GM23338 (cell line): ENCODE data around the gene GBF1. TPM values are rescaled to one million over a fixed set of nuclear protein-coding genes. Genes with fewer than 3 reads are reported as not detected.

ENCODE experiments used
- ATAC-seq: fragments of 200-7000 bp; cut with Tn5 transposase; 3 replicates; pipeline ENCODE4 v1.9.1; 2020
- DNase-seq: peaks from one replicate; pipeline ENCODE4 v3.0.0-alpha.2; 2015; ENCODE audit warnings: low spot score
- H2AFZ ChIP-seq: fragments of 200-600 bp; sonication (generic); 2 replicates; pipeline ENCODE4 v1.8.0; 2016; ENCODE audit warnings: antibody characterized with exemption, mild to moderate bottlenecking, moderate library complexity
- H3F3A ChIP-seq: fragments of 200-600 bp; sonication (generic); replicated peaks from 2 replicates; pipeline ENCODE4 v1.8.0; 2017; ENCODE audit warnings: antibody characterized with exemption, mixed run types, low read depth
- H3K27ac ChIP-seq: fragments of 200-600 bp; sonication (generic); 2 replicates; pipeline ENCODE4 v1.6.1; 2016; ENCODE audit warnings: low read depth
- H3K27me3 ChIP-seq: fragments of 200-600 bp; sonication (generic); 2 replicates; pipeline ENCODE4 v1.8.0; 2016; ENCODE audit warnings: mild to moderate bottlenecking, mixed run types, moderate library complexity; ENCODE audit not compliant: insufficient read depth
- H3K36me3 ChIP-seq: fragments of 200-600 bp; sonication (generic); 2 replicates; pipeline ENCODE4 v1.8.0; 2016; ENCODE audit warnings: mild to moderate bottlenecking; ENCODE audit not compliant: insufficient read depth
- H3K4me1 ChIP-seq: fragments of 200-600 bp; sonication (generic); 2 replicates; pipeline ENCODE4 v1.8.0; 2016; ENCODE audit warnings: mild to moderate bottlenecking, moderate library complexity; ENCODE audit not compliant: insufficient read depth
- H3K4me2 ChIP-seq: fragments of 200-600 bp; sonication (generic); 2 replicates; pipeline ENCODE4 v1.7.1; 2017; ENCODE audit warnings: mixed run types
- H3K4me3 ChIP-seq: fragments of 200-600 bp; sonication (generic); 2 replicates; pipeline ENCODE4 v1.6.1; 2016; ENCODE audit warnings: mixed run types
- H3K79me2 ChIP-seq: fragments of 200-600 bp; sonication (generic); replicated peaks from 2 replicates; pipeline ENCODE4 v1.8.0; 2017; ENCODE audit warnings: mild to moderate bottlenecking; ENCODE audit not compliant: insufficient read depth
- H3K9me2 ChIP-seq: fragments of 200-600 bp; sonication (generic); 2 replicates; pipeline ENCODE4 v1.8.0; 2017; ENCODE audit not compliant: insufficient read depth
- H4K20me1 ChIP-seq: fragments of 200-600 bp; sonication (generic); replicated peaks from 2 replicates; pipeline ENCODE4 v1.8.0; 2017; ENCODE audit warnings: mild to moderate bottlenecking; ENCODE audit not compliant: insufficient read depth
- H3K27ac Mint-ChIP-seq: 2 replicates; pipeline ENCODE4 v1.8.0; 2020; ENCODE audit warnings: inconsistent platforms, mild to moderate bottlenecking, moderate library complexity, mixed read lengths
- H3K27me3 Mint-ChIP-seq: 3 replicates; pipeline ENCODE4 v1.8.0; 2022; ENCODE audit warnings: low read depth, mild to moderate bottlenecking, moderate library complexity, mixed read lengths, inconsistent platforms; ENCODE audit not compliant: insufficient read depth, poor library complexity
- H3K36me3 Mint-ChIP-seq: 3 replicates; pipeline ENCODE4 v1.8.0; 2021; ENCODE audit warnings: low read depth, mild to moderate bottlenecking, inconsistent platforms, moderate library complexity, mixed read lengths
- H3K4me1 Mint-ChIP-seq: 3 replicates; pipeline ENCODE4 v1.8.0; 2020; ENCODE audit warnings: mild to moderate bottlenecking, inconsistent platforms, mixed read lengths
- H3K4me3 Mint-ChIP-seq: 3 replicates; pipeline ENCODE4 v1.8.0; 2021; ENCODE audit warnings: moderate library complexity, mild to moderate bottlenecking, inconsistent platforms, mixed read lengths
- H3K9me3 Mint-ChIP-seq: 3 replicates; pipeline ENCODE4 v1.8.0; 2020; ENCODE audit warnings: moderate library complexity, mild to moderate bottlenecking, inconsistent platforms, mixed read lengths
- CREB1 ChIP-seq: fragments of 250-450 bp; sonication (Bioruptor Pico); IDR thresholded peaks from 2 replicates; pipeline ENCODE4 v1.5.0; 2020; ENCODE audit warnings: low read depth, mild to moderate bottlenecking, moderate library complexity
- EZH2 ChIP-seq: fragments of 200-600 bp; sonication (generic); IDR thresholded peaks from one replicate; pipeline ENCODE4 v1.8.0; 2017; ENCODE audit warnings: antibody characterized with exemption, mild to moderate bottlenecking, low read depth; ENCODE audit not compliant: unreplicated experiment
- EZH2phosphoT487 ChIP-seq: fragments of 200-600 bp; sonication (generic); IDR thresholded peaks from one replicate; pipeline ENCODE4 v1.8.1; 2018; ENCODE audit warnings: antibody characterized with exemption; ENCODE audit not compliant: unreplicated experiment
- JUNB ChIP-seq: IDR thresholded peaks from one replicate; pipeline ENCODE4 v1.6.1; 2016; ENCODE audit warnings: antibody characterized with exemption; ENCODE audit not compliant: unreplicated experiment
- NANOG ChIP-seq: IDR thresholded peaks from 2 replicates; pipeline ENCODE4 v1.6.1; 2016; ENCODE audit warnings: antibody characterized with exemption, borderline replicate concordance
- POLR2AphosphoS5 ChIP-seq: IDR thresholded peaks from 2 replicates; pipeline ENCODE4 v1.6.1; 2016; ENCODE audit warnings: antibody characterized with exemption, low read depth
- STAT1 ChIP-seq: IDR thresholded peaks from one replicate; pipeline ENCODE4 v1.6.1; 2016; ENCODE audit warnings: antibody characterized with exemption; ENCODE audit not compliant: unreplicated experiment
- ZNF114 ChIP-seq: fragments of 250-450 bp; sonication (Bioruptor Pico); IDR thresholded peaks from 2 replicates; pipeline ENCODE4 v1.5.0; 2020; ENCODE audit warnings: mild to moderate bottlenecking, moderate library complexity
- ZNF331 ChIP-seq: fragments of 250-450 bp; sonication (Bioruptor Pico); IDR thresholded peaks from 2 replicates; pipeline ENCODE4 v1.5.0; 2020; ENCODE audit warnings: low read depth, mild to moderate bottlenecking, moderate library complexity
- polyA plus RNA-seq: library from polyadenylated mRNA; unstranded; fragments of >200 nt; fragmentation: Nextera tagmentation; extraction: Ambion mirVana; gene quantifications from 2 replicates; pipeline ENCODE4 v1.2.1, GENCODE V29; 2016
- total RNA-seq: library from RNA; depleted of rRNA; stranded (reverse); fragments of >200 nt; shearing (Covaris generic); gene quantifications from 2 replicates; pipeline ENCODE4 v1.2.3, GENCODE V29; 2014
- TF ChIP-seq, protein P1 (sequence below): fragments of 250-450 bp; sonication (Bioruptor Pico); IDR thresholded peaks from 2 replicates; pipeline ENCODE4 v1.5.0; 2020; ENCODE audit warnings: mild to moderate bottlenecking, moderate library complexity
- TF ChIP-seq, protein P2 (sequence below): IDR thresholded peaks from 2 replicates; pipeline ENCODE4 v1.6.1; 2016; ENCODE audit warnings: antibody characterized with exemption
- TF ChIP-seq, protein P3 (sequence below), 2 experiments: fragments of 200-600 bp in 1 of 2; sonication (generic) in 1 of 2; conservative IDR thresholded peaks; 2 replicates each; pipeline versions ENCODE4 v1.5.1 to v1.6.1; 2016 to 2017; ENCODE audit warnings: antibody characterized with exemption in 2 of 2, low read depth in 2 of 2, mild to moderate bottlenecking in 2 of 2, moderate library complexity in 1 of 2
- TF ChIP-seq, protein P4 (sequence below): IDR thresholded peaks from one replicate; pipeline ENCODE4 v1.6.1; 2018; ENCODE audit warnings: antibody characterized with exemption; ENCODE audit not compliant: unreplicated experiment

Gene GBF1
- total and polyA plus RNA-seq, 2 experiments from 2014 or later, result 6.5 to 27.2 TPM

GRCh38 chr10:102416695-102417094, 171.4 kb downstream of the GBF1 start:
- Mint-ChIP-seq H3K27me3 (peaks cover 40% of the 10 kb centered on the region), H3K27ac (no peak overlapping the region), H3K9me3 (no peaks in the 10 kb centered on the region; the same call in 2 of the 3 replicates), H3K36me3 (no peaks in the 10 kb centered on the region; the same call in 2 of the 3 replicates), H3K4me3 (no peak overlapping the region), H3K4me1 (peaks cover 25% of the 10 kb centered on the region)
- TF ChIP-seq ZNF331 (CRISPR knock-in tag) (no peak), JUNB (no peak), POLR2AphosphoS5 (no peak), STAT1 (no peak), EZH2 (no peak), EZH2phosphoT487 (no peak), CREB1 (CRISPR knock-in tag) (no peak), NANOG (no peak), ZNF114 (CRISPR knock-in tag) (no peak)
- TF ChIP-seq, protein P1, sequence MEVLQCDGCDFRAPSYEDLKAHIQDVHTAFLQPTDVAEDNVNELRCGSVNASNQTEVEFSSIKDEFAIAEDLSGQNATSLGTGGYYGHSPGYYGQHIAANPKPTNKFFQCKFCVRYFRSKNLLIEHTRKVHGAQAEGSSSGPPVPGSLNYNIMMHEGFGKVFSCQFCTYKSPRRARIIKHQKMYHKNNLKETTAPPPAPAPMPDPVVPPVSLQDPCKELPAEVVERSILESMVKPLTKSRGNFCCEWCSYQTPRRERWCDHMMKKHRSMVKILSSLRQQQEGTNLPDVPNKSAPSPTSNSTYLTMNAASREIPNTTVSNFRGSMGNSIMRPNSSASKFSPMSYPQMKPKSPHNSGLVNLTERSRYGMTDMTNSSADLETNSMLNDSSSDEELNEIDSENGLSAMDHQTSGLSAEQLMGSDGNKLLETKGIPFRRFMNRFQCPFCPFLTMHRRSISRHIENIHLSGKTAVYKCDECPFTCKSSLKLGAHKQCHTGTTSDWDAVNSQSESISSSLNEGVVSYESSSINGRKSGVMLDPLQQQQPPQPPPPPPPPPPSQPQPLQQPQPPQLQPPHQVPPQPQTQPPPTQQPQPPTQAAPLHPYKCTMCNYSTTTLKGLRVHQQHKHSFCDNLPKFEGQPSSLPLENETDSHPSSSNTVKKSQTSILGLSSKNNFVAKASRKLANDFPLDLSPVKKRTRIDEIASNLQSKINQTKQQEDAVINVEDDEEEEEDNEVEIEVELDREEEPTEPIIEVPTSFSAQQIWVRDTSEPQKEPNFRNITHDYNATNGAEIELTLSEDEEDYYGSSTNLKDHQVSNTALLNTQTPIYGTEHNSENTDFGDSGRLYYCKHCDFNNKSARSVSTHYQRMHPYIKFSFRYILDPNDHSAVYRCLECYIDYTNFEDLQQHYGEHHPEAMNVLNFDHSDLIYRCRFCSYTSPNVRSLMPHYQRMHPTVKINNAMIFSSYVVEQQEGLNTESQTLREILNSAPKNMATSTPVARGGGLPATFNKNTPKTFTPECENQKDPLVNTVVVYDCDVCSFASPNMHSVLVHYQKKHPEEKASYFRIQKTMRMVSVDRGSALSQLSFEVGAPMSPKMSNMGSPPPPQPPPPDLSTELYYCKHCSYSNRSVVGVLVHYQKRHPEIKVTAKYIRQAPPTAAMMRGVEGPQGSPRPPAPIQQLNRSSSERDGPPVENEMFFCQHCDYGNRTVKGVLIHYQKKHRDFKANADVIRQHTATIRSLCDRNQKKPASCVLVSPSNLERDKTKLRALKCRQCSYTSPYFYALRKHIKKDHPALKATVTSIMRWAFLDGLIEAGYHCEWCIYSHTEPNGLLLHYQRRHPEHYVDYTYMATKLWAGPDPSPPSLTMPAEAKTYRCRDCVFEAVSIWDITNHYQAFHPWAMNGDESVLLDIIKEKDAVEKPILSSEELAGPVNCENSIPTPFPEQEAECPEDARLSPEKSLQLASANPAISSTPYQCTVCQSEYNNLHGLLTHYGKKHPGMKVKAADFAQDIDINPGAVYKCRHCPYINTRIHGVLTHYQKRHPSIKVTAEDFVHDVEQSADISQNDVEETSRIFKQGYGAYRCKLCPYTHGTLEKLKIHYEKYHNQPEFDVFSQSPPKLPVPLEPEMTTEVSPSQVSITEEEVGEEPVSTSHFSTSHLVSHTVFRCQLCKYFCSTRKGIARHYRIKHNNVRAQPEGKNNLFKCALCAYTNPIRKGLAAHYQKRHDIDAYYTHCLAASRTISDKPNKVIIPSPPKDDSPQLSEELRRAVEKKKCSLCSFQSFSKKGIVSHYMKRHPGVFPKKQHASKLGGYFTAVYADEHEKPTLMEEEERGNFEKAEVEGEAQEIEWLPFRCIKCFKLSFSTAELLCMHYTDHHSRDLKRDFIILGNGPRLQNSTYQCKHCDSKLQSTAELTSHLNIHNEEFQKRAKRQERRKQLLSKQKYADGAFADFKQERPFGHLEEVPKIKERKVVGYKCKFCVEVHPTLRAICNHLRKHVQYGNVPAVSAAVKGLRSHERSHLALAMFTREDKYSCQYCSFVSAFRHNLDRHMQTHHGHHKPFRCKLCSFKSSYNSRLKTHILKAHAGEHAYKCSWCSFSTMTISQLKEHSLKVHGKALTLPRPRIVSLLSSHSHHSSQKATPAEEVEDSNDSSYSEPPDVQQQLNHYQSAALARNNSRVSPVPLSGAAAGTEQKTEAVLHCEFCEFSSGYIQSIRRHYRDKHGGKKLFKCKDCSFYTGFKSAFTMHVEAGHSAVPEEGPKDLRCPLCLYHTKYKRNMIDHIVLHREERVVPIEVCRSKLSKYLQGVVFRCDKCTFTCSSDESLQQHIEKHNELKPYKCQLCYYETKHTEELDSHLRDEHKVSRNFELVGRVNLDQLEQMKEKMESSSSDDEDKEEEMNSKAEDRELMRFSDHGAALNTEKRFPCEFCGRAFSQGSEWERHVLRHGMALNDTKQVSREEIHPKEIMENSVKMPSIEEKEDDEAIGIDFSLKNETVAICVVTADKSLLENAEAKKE (CRISPR knock-in tag), result no peak
- TF ChIP-seq, protein P2, sequence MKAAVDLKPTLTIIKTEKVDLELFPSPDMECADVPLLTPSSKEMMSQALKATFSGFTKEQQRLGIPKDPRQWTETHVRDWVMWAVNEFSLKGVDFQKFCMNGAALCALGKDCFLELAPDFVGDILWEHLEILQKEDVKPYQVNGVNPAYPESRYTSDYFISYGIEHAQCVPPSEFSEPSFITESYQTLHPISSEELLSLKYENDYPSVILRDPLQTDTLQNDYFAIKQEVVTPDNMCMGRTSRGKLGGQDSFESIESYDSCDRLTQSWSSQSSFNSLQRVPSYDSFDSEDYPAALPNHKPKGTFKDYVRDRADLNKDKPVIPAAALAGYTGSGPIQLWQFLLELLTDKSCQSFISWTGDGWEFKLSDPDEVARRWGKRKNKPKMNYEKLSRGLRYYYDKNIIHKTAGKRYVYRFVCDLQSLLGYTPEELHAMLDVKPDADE, result no peak
- TF ChIP-seq, protein P3, sequence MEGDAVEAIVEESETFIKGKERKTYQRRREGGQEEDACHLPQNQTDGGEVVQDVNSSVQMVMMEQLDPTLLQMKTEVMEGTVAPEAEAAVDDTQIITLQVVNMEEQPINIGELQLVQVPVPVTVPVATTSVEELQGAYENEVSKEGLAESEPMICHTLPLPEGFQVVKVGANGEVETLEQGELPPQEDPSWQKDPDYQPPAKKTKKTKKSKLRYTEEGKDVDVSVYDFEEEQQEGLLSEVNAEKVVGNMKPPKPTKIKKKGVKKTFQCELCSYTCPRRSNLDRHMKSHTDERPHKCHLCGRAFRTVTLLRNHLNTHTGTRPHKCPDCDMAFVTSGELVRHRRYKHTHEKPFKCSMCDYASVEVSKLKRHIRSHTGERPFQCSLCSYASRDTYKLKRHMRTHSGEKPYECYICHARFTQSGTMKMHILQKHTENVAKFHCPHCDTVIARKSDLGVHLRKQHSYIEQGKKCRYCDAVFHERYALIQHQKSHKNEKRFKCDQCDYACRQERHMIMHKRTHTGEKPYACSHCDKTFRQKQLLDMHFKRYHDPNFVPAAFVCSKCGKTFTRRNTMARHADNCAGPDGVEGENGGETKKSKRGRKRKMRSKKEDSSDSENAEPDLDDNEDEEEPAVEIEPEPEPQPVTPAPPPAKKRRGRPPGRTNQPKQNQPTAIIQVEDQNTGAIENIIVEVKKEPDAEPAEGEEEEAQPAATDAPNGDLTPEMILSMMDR (conservative IDR thresholded peaks at IDR 0.05; ENCODE audit: low read depth in 2 of 2), result no peak
- TF ChIP-seq, protein P4, sequence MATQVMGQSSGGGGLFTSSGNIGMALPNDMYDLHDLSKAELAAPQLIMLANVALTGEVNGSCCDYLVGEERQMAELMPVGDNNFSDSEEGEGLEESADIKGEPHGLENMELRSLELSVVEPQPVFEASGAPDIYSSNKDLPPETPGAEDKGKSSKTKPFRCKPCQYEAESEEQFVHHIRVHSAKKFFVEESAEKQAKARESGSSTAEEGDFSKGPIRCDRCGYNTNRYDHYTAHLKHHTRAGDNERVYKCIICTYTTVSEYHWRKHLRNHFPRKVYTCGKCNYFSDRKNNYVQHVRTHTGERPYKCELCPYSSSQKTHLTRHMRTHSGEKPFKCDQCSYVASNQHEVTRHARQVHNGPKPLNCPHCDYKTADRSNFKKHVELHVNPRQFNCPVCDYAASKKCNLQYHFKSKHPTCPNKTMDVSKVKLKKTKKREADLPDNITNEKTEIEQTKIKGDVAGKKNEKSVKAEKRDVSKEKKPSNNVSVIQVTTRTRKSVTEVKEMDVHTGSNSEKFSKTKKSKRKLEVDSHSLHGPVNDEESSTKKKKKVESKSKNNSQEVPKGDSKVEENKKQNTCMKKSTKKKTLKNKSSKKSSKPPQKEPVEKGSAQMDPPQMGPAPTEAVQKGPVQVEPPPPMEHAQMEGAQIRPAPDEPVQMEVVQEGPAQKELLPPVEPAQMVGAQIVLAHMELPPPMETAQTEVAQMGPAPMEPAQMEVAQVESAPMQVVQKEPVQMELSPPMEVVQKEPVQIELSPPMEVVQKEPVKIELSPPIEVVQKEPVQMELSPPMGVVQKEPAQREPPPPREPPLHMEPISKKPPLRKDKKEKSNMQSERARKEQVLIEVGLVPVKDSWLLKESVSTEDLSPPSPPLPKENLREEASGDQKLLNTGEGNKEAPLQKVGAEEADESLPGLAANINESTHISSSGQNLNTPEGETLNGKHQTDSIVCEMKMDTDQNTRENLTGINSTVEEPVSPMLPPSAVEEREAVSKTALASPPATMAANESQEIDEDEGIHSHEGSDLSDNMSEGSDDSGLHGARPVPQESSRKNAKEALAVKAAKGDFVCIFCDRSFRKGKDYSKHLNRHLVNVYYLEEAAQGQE, result no peak
- H3K4me1 ChIP-seq, result peaks cover 5% of the 10 kb centered on the region; the same call in 1 of the 2 replicates
- H3K4me2 ChIP-seq, result no peak overlapping the region
- H3K27me3 ChIP-seq, result peaks cover 8% of the 10 kb centered on the region
- H3K36me3 ChIP-seq, result no peaks in the 10 kb centered on the region
- no peaks in the 10 kb centered on the region for H4K20me1 ChIP-seq
- no peak overlapping the region for H3K27ac ChIP-seq
- H3K79me2 ChIP-seq, result no peaks in the 10 kb centered on the region
- H3K4me3 ChIP-seq, result no peak overlapping the region
- H2AFZ ChIP-seq, result no peak overlapping the region
- H3K9me2 ChIP-seq, result no peaks in the 10 kb centered on the region
- ATAC-seq (no peak), DNase-seq (no peak)
- peaks cover 19% of the 10 kb centered on the region for H3F3A ChIP-seq
